Prostate gland (tissue), 2 donors: Measurements from ENCODE around the gene SMPD1. TPM values are rescaled to one million over a fixed set of nuclear protein-coding genes. Genes with fewer than 3 reads are reported as not detected.

Source experiments
- DNase-seq: peaks from one replicate; pipeline ENCODE4 v3.0.0-alpha.2; 2019; ENCODE audit warnings: low spot score
- H3K27ac ChIP-seq, 2 donors: fragments of 200-600 bp; sonication (generic); 2 replicates each; pipeline ENCODE4 v1.5.1; 2017 to 2019
- H3K27me3 ChIP-seq: fragments of 200-600 bp; sonication (generic); replicated peaks from 2 replicates; pipeline ENCODE4 v1.5.1; 2019; ENCODE audit not compliant: insufficient read depth
- H3K36me3 ChIP-seq, 2 donors: fragments of 200-600 bp; sonication (generic); 1 replicate in 1 of 2; 2 replicates in 1 of 2; pipeline versions ENCODE4 v1.5.1 to v1.8.1; 2017 to 2019
- H3K4me1 ChIP-seq: fragments of 200-600 bp; sonication (generic); replicated peaks from 2 replicates; pipeline ENCODE4 v1.5.1; 2019
- H3K4me3 ChIP-seq, 2 donors: fragments of 200-600 bp; sonication (generic); 2 replicates each; pipeline ENCODE4 v1.5.1; 2017 to 2019
- H3K9me3 ChIP-seq: fragments of 200-600 bp; sonication (generic); 2 replicates; pipeline ENCODE4 v1.5.1; 2017
- CTCF ChIP-seq, 4 experiments: fragments of 200-600 bp in 2 of 4; fragments of 450-650 bp in 2 of 4; sonication (generic) in 2 of 4; IDR thresholded peaks; 1 replicate in 3 of 4; 2 replicates in 1 of 4; pipeline ENCODE4 v1.5.1; 2016 to 2019; ENCODE audit warnings: antibody characterized with exemption in 4 of 4, mild to moderate bottlenecking in 2 of 4, moderate library complexity in 2 of 4
- POLR2A ChIP-seq: fragments of 450-650 bp; IDR thresholded peaks from one replicate; pipeline ENCODE4 v1.6.1; 2016; ENCODE audit warnings: antibody characterized with exemption, mild to moderate bottlenecking
- POLR2AphosphoS5 ChIP-seq: sonication (generic); formaldehyde crosslinking; IDR thresholded peaks from one replicate; pipeline ENCODE4 v1.6.1; 2017; ENCODE audit warnings: antibody characterized with exemption
- WGBS: methylation state at CpG from one replicate; pipeline ENCODE4 v1.1.5; 2018; 5-methylcytosine and 5-hydroxymethylcytosine counted together
- intact Hi-C: fragments of 100-400 bp; cut with DNase I; formaldehyde crosslinking; loops from one replicate; pipeline ENCODE4 v1.14.2; 2022
- total RNA-seq, 2 donors: library from RNA; depleted of rRNA; stranded (reverse); fragments of >200 nt; gene quantifications; one replicate each; pipeline ENCODE4 v1.1.0, GENCODE V29; 2016

SMPD1 gene
- total RNA-seq, 2 donors from 2014 or later: 51.7 to 59.2 TPM

- under 1% methylated on average over 59 of the region's 75 CpGs for WGBS
- Histone ChIP-seq H3K36me3 (no peaks in the 10 kb centered on the region), H3K27me3 (no peaks in the 10 kb centered on the region), H3K27ac (peak within 1 kb of the TSS; percentile 82 to 91), H3K4me3 (peak within 1 kb of the TSS; percentile 86 to 92), H3K4me1 (peaks cover 5% of the 10 kb centered on the region), H3K9me3 (no peaks in the 10 kb centered on the region)
- DNase-seq: peak; percentile 56
- intact Hi-C loops: no loop called here
- TF ChIP-seq CTCF (IDR thresholded peaks at IDR 0.05) (peak in 2 of 4 experiments; percentile 20), POLR2A (peak; percentile 3), POLR2AphosphoS5 (no peak)
Measured at GRCh38 chr11:6419009-6419631, 28.8 kb downstream of the SMPD1 start, which contains the start of gene APBB1. Gene APBB1, minus strand, starts transcription at chr11:6419094. Its CDS starts 7,747 bp downstream, at chr11:6411347.

- TF ChIP-seq POLR2AphosphoS5 (no peak), CTCF (IDR thresholded peaks at IDR 0.05) (no peak), POLR2A (no peak)
- no peak overlapping the region for H3K27ac ChIP-seq
- no peak overlapping the region for H3K4me3 ChIP-seq
- DNase-seq: no peak
- intact Hi-C loops: no loop called here
- H3K36me3 ChIP-seq: no peaks in the 10 kb centered on the region
- 95% methylated on average over 3 of the region's 3 CpGs for WGBS
- no peaks in the 10 kb centered on the region for H3K9me3 ChIP-seq
- no peaks in the 10 kb centered on the region for H3K27me3 ChIP-seq
- peaks cover 5% of the 10 kb centered on the region for H3K4me1 ChIP-seq
Measured at GRCh38 chr11:6420677-6421076, 30.4 kb downstream of the SMPD1 start.

GRCh38 chr11:6427516-6427915, 37.2 kb downstream of the SMPD1 start:
- TF ChIP-seq POLR2AphosphoS5 (no peak), CTCF (IDR thresholded peaks at IDR 0.05) (no peak), POLR2A (no peak)
- H3K4me1 ChIP-seq: no peaks in the 10 kb centered on the region
- no peak overlapping the region for H3K4me3 ChIP-seq
- H3K9me3 ChIP-seq: no peaks in the 10 kb centered on the region
- H3K27me3 ChIP-seq: no peaks in the 10 kb centered on the region
- intact Hi-C loops: no loop called here
- H3K27ac ChIP-seq: no peak overlapping the region
- H3K36me3 ChIP-seq: no peaks in the 10 kb centered on the region
- DNase-seq: no peak

- Histone ChIP-seq H3K4me3 (no peak overlapping the region), H3K4me1 (no peaks in the 10 kb centered on the region), H3K9me3 (no peaks in the 10 kb centered on the region), H3K27ac (no peak overlapping the region), H3K36me3 (no peaks in the 10 kb centered on the region), H3K27me3 (no peaks in the 10 kb centered on the region)
- DNase-seq: no peak
- 89% methylated on average over 3 of the region's 3 CpGs for WGBS
- intact Hi-C loops: no loop called here
- TF ChIP-seq POLR2A (no peak), POLR2AphosphoS5 (no peak), CTCF (IDR thresholded peaks at IDR 0.05) (no peak)
Measured at GRCh38 chr11:6431861-6432260, 41.6 kb downstream of the SMPD1 start.

GRCh38 chr11:6433998-6434660, 43.9 kb downstream of the SMPD1 start:
- no peaks in the 10 kb centered on the region for H3K4me1 ChIP-seq
- intact Hi-C loops: no loop called here
- DNase-seq: peak; percentile 21
- H3K4me3 ChIP-seq: no peak overlapping the region
- H3K27ac ChIP-seq: peak overlapping the region in 1 of 2 donors; percentile 19
- no peaks in the 10 kb centered on the region for H3K36me3 ChIP-seq
- no peaks in the 10 kb centered on the region for H3K27me3 ChIP-seq
- TF ChIP-seq CTCF (IDR thresholded peaks at IDR 0.05) (no peak), POLR2A (no peak), POLR2AphosphoS5 (peak; percentile 83)
- no peaks in the 10 kb centered on the region for H3K9me3 ChIP-seq
- 48% methylated on average over 5 of the region's 5 CpGs for WGBS
